GM19463 (cell line): Measurements from ENCODE around the gene CRX.
"Not testable (repeated sequence)": the region's sequence is repeated elsewhere in the genome, so short reads cannot be mapped to it uniquely, and the experiment has no call there.

Experiments used
- ATAC-seq: cut with Tn5 transposase; IDR thresholded peaks from one replicate; pipeline ENCODE4 v1.9.1; 2021; ENCODE audit warnings: mild to moderate bottlenecking, moderate library complexity; ENCODE audit not compliant: unreplicated experiment

The CRX gene

DNA sequence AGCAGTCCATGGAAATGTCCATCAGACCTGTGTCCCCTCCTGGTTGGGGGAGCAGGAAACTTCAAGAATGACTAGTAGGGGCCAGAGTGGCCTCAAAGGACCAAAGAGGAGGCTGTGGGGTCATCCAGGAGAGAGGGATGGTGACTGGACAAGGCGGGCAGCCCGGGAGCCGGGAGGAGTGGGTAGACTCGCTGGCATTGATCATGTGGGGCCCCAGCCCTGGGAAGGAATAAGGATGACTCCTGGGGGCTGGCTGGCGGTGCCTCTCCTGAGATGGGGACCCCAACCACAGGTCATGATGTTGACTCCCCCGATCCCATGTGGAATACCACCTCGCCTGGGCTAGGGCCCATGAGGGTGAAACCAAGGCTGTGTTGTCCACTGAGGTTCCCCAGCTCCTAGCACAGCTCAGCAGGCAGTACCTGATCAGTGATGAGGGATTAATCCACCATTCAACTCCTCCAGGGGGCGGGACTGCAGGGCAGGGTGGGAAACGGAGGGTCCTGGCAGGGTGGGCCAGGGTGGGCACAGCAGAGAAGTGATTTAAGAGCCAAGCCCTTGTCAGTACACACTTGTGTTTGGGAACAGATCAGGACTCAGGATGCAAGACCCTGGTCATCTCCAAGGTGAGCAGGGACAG, 37.0 kb downstream of the CRX start, which contains the start of gene TPRX2:
TPRX2 (plus strand) TSS at position 590 of the 640 bp plus-strand sequence; CDS start at position 602, 12 bp downstream.
- not testable (repeated sequence) for ATAC-seq

DNA sequence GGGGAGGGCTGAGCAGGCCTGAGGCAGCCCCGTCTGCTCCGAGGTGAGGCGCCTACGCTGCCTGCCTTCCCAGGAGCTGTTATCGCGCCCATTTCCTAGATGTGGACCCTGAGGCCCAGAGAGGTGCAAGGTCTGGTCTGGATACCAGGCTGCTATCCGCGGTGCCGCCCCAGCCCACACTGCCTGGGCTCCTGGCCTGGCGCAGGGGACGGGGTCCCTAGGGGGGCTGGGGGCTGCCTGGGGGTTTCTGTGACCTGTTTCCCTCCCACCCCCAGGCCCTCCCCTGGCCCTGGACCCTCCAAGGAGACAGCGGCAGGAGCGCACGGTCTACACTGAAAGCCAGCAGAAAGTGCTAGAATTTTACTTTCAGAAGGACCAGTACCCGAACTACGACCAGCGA, 38.1 kb downstream of the CRX start:
- ATAC-seq, result not testable (repeated sequence)

DNA sequence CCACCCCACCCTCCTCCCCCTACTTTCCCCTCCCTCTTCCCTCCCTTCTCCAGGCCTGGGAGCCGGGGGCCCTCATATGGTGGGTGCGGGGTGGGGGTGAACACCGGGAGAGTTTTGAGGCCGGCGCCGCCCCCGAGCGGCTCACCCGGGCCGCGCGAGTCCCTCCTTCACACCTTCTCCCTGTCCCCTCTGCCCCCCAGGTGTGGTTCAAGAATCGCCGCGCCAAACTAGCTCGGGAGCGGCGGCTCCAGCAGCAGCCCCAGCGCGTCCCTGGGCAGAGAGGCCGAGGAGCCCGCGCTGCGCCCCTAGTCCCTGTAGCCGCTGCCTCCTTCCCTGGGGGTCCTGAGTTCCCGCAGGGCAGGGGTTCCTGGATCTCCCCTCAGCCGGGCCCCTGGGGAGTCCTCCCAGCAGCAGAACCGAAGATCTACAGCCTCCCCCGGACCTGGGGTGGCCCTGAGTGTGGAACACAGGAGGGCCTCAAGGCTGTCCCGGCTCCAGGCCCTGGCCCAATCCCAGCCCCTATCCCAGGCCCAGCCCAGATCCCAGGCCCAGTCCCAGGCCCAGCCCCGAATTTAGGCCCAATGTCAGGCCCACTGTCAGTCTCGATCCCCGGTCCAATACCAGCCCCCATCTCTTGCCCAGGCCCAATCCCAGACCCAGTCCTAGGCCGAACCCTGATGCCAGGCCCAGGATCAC, 39.0 kb downstream of the CRX start:
- no peak for ATAC-seq

DNA sequence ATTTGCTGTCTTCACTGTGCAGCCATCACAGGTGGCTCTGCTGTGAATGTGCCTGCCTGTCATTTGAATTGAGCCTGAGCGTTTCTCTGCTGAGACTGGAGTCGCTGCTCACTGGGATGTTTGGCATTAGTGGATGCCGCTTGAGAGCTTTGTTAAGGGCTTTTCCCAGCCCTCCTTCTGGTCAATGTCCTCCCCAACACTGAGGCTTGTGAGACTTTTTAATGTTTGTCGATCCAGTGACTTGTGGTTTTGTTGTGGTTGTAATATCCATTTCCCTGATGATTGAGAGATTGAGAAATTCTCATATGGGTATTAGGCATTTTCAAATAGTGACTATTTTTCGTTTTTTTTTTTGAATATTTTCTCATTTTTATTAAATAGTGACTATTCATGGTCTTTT, 39.9 kb downstream of the CRX start:
- ATAC-seq, result no peak

DNA sequence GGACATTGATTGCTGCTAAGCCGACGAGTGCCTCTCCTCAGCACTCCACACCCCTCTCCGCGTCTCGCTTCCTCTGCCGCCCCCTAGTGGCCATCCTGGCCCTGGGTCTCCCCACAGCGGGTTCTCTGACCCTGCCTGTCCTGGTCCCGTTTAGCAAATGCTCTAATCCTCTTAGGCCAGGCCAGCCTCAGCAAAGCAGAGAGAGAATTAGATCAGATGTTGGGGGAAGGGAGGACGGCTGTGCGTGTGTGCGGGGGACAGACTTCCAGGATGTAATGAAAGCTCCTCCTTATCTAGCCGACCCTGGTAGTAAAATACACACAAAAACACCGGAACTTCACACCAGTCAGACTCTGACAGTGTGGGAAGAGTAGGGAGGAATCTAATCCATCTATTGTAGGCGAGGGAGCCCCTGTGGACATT, 41.8 kb downstream of the CRX start:
- ATAC-seq, result no peak

DNA sequence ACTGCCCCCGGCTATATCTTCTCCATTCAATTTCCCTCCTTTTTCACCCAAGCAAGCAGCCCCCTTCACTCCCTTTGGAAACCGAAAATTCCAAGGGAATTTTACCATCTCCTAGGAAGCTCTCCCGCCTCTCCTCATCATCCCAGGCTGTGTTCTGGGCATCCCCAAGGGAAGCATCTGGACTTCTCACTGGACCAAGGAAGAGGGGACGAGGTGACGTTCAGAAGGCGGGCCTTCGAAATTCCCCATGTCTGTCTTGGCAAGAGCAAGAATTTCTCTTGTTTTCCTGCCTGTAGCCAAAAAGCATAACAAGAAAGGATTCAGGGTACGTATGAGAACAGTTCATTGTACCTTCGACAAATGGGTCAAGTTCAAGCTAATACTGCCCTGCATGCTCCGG, 43.4 kb downstream of the CRX start:
- no peak for ATAC-seq

DNA sequence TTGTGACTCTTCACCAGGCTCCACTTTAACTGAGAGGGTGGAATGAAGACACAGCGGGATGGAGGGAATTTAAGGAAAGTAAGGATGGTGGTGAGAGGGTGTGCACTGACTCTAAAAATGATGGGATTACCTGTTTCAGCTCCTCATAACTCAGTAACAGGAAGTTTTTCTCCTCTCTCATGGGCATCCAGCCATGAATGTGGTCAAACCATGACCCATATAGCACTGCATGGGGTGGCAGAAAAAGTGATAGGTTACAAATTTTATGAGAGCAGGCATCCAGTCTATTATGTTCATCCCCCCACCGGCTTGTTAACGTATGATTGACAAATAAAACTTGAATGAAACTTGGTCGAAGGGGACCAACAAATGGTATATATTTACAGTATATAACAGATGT, 57.2 kb downstream of the CRX start:
- no peak for ATAC-seq

DNA sequence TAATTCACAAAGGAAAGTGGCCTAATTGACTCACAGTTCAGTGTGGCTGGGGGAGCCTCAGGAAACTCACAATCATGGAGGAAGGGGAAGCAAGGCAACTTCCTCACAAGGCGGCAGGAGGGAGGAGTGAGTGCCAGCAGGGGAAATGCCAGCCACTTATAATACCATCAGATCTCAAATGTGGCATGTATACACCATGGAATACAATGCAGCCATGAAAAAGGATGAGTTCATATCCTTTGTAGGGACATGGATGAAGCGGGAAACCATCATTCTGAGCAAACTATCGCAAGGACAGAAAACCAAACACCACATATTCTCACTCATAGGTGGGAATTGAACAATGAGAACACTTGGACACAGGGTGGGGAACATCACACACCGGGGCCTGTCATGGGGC, 57.6 kb downstream of the CRX start:
- not testable (repeated sequence) for ATAC-seq

DNA sequence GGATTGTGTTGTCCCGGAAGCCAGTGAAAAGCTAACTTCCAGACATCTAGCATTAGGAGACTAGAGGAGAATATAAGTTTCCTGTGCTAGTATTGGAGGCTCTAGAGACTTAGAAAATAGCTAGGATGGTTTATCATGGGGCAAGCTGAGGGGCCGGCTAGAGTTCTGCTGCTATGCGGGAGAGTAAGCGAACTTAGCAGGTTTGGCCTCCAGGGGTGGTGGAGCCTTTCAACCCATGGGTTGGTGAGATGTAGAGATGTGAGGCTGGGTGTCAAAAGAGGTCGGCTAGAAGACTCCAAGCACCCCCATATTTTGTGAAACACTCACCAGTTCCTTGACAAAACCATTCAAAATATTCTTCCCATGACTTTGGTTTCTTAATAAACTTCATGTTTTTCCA, 60.0 kb downstream of the CRX start:
- no peak for ATAC-seq

DNA sequence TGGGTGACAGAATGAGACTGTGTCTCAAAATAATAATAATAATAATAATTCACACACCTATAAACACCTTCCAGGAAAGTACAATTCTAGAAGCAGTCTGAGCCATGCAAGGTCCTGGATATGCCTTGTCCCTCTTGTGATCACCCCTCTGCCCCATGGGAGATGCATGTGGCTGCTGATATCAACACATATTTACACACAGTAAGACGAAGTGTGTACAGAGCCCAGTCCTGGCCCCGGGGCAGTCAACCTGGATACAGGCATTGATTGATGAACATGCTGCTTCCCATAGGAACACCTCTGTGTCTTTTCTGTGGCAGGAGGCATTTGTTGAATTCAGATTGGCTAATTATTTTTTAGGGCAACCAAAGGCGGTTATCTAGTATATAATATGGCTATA, 61.2 kb downstream of the CRX start:
- no peak for ATAC-seq

DNA sequence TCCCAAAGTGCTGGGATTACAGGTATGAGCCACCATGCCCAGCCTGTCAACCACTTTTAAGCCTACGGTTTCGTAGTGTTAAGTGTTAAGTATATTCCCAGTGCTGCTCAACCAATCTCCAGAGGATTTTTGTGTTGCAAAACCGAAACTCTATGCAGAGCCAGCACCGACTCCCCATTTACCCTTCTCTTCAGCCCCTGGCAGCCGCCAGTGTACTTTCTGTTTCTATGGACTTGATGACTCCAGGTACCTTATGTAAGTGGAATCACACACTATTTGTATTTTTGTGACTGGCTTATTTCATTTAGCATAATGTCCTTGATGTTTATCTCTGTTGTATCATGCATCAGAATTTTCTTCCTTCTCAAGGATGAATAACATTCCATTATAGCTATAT, 63.3 kb downstream of the CRX start:
- no peak for ATAC-seq

DNA sequence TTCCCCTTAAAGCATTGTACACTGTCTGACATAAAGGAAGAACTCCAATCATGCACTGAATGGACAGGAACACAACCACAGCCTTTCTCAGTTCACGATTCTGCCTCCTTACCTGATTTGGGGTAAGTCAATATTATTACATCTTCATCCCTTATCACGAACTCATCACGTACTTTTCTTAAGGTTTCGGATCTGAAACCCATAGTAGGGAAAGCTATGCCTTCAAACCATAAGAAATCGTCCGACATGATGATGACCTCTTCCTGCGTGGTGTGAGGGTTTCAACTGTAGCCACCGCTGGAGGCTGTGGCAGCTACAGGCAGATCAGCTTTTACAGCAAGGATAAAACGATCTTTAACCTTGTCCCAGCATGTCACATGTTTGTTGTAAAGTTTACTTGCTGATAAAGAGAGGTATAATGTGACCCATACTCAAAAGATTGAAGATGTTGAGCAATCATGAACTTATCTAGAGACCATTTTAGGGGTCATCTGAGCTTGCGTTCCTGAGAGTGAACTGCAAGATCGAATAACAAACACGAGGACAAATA, 64.3 kb downstream of the CRX start, which contains the start of gene SULT2A1:
SULT2A1 (minus strand) TSS at position 306 of the 550 bp plus-strand sequence; CDS start at position 248, 58 bp downstream.
- no peak for ATAC-seq

DNA sequence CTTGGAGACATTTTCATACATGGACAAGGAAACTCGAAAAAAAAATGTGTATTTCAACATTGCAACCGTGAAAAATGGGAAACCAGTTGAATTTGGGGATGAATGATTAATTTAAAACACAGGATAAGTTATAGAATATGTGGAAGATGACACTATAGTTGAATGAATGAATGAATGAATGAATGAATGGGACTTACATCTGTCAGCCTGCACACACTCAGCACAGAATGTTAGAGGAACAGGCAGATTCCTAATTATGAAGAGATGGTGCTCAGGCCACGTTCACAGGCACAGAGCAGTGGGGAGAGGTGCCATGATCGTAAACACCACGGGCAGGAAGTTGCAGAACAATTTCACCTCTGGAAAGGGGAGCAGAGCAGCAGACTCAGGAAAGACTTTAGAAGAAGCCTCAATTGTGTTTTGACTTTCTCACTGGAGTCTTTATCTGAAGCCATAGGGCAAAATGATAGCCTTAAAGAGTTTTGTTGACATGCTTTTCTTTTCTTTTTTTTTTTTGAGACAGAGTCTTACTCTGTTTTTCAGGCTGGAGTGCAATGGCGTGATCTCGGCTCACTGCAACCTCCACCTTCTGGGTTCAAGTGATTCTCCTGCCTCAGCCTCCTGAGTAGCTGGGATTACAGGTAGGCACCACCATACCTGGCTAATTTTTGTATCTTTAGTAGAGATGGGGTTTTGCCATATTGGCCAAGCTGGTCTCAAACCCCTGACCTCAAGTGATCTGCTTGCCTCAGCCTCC, 69.3 kb downstream of the CRX start:
- no peak for ATAC-seq

DNA sequence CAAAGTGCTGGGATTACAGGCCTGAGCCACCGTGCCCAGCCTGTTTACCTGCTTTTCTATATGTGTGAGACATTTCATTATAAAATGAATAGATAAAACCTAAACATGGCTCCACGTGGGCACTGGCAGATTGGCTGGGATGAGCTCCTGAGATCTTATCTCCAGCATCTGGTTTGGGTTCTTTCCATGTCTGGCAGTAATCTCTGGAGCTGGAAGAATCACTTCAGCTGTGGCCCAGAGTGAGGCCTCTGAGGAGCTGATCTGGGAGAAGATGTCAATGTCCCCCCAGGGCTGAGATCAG, 69.8 kb downstream of the CRX start:
- ATAC-seq, result no peak

DNA sequence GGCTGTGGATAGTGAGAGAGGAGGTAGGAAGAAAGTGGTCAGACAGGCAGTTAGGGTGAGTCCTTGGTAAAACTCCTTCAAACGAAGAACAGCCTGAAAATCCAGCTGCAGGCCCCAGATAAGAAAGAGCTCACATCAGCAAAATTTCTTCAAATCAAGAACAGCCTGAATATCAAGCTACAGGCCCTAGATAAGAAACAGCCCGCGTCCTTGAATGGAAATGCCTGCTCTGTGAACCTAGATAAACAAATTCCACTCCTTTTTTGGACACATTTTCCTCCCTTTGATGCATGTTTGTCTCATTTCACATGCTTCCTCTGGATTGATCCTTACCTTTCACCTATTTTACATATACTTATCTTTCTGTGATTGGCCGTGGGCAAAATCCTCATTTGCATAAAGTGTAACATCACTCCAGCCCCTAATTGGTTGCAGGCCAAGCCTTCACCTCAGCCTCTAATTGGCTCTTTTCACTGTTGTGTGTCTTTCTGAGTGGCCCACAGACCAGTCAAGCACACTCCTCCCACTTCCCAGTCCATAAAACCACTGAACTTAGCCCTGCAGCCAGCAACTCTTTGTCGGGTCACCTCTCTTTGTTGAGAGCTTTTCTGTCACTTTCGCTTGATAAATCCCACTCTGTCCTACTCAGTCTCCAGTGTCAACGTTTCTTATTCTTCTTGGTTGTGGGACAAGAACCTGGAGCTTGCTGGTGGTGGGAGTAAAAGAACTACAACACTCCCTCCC, 70.4 kb downstream of the CRX start:
- no peak for ATAC-seq
